H1 (cell line): Measurements from ENCODE around the gene PDE4B. TPM values are rescaled to one million over a fixed set of nuclear protein-coding genes. Genes with fewer than 3 reads are reported as not detected.

Experiments used
- CTCF ChIA-PET: fragments of 300-600 bp; sonication (Branson Sonifier 250); formaldehyde crosslinking; loops from one replicate; lab custom pipeline; 2021; ENCODE audit not compliant: partially characterized antibody; lab: Charles Lee
- POLR2A ChIA-PET: fragments of 300-600 bp; sonication (Branson Sonifier 250); formaldehyde crosslinking; loops from one replicate; lab custom pipeline; 2021; ENCODE audit warnings: inconsistent platforms; ENCODE audit not compliant: partially characterized antibody; lab: Charles Lee
- DNase-seq, 2 experiments: peaks; one replicate each; pipeline versions ENCODE4 v3.0.0 to v3.0.0-alpha.2; 2010 to 2022; ENCODE audit warnings: low spot score in 2 of 2, low read depth in 1 of 2, mixed read lengths in 1 of 2
- FAIRE-seq: peaks from 2 replicates; lab custom pipeline; 2011; peaks lifted over from hg19 to GRCh38; lab: Jason Lieb, UNC
- H2AFZ ChIP-seq: 2 replicates; pipeline ENCODE4 v1.8.1; 2012; ENCODE audit warnings: low read length, inconsistent platforms
- H2AK5ac ChIP-seq: 2 replicates; pipeline ENCODE4 v1.6.1; 2013; ENCODE audit warnings: low read depth, low read length
- H2BK120ac ChIP-seq: replicated peaks from 2 replicates; pipeline ENCODE3; 2013; ENCODE audit warnings: low read depth, low read length, inconsistent platforms
- H2BK12ac ChIP-seq: 2 replicates; pipeline ENCODE4 v1.6.1; 2013; ENCODE audit warnings: low read depth, low read length
- H2BK15ac ChIP-seq: 2 replicates; pipeline ENCODE4 v1.6.1; 2013; ENCODE audit warnings: low read length
- H2BK20ac ChIP-seq: 2 replicates; pipeline ENCODE4 v1.6.1; 2013; ENCODE audit warnings: low read length
- H2BK5ac ChIP-seq: 2 replicates; pipeline ENCODE4 v1.6.1; 2013; ENCODE audit warnings: low read depth, low read length
- H3K14ac ChIP-seq: 2 replicates; pipeline ENCODE4 v1.6.1; 2013; ENCODE audit warnings: inconsistent platforms; ENCODE audit not compliant: insufficient read length
- H3K18ac ChIP-seq: 2 replicates; pipeline ENCODE4 v1.6.1; 2013; ENCODE audit warnings: low read length; ENCODE audit errors: extremely low read depth
- H3K23ac ChIP-seq: 2 replicates; pipeline ENCODE4 v1.6.1; 2013; ENCODE audit warnings: inconsistent platforms; ENCODE audit not compliant: insufficient read length
- H3K23me2 ChIP-seq: 2 replicates; pipeline ENCODE4 v1.6.1; 2013; ENCODE audit warnings: low read depth, low read length
- H3K27ac ChIP-seq: 2 replicates; pipeline ENCODE4 v1.6.1; 2011; ENCODE audit warnings: low read depth, low read length, inconsistent platforms
- H3K27me3 ChIP-seq, 4 experiments: replicated peaks in 1 of 4; 1 replicate in 1 of 4; 2 replicates in 3 of 4; pipeline versions ENCODE4 v1.6.1 to v1.8.1; 2011 to 2013; ENCODE audit warnings: low read length in 3 of 4, mild to moderate bottlenecking in 3 of 4, inconsistent platforms in 2 of 4, mixed read lengths in 2 of 4, moderate library complexity in 1 of 4; ENCODE audit not compliant: control insufficient read depth in 3 of 4, insufficient read depth in 3 of 4; ENCODE audit errors: extremely low read depth in 1 of 4
- H3K36me3 ChIP-seq, 4 experiments: 2 replicates each; pipeline versions ENCODE4 v1.6.1 to v1.8.1; 2011 to 2013; ENCODE audit warnings: mild to moderate bottlenecking in 4 of 4, low read length in 3 of 4, moderate library complexity in 2 of 4, control low read depth in 1 of 4, inconsistent platforms in 1 of 4; ENCODE audit not compliant: insufficient read depth in 4 of 4, control insufficient read depth in 2 of 4
- H3K4ac ChIP-seq: replicated peaks from 2 replicates; pipeline ENCODE3; 2013; ENCODE audit warnings: low read length, low read depth, mixed read lengths, inconsistent platforms; ENCODE audit not compliant: insufficient read length
- H3K4me1 ChIP-seq, 4 experiments: replicated peaks in 1 of 4; 1 replicate in 1 of 4; 2 replicates in 3 of 4; pipeline versions ENCODE4 v1.6.1 to v1.8.1; 2011 to 2013; ENCODE audit warnings: low read length in 3 of 4, inconsistent platforms in 2 of 4, mixed read lengths in 1 of 4; ENCODE audit not compliant: insufficient read depth in 4 of 4, control insufficient read depth in 3 of 4
- H3K4me2 ChIP-seq, 2 experiments: 2 replicates each; pipeline versions ENCODE4 v1.6.1 to v1.8.1; 2011 to 2013; ENCODE audit warnings: low read depth in 2 of 2, low read length in 2 of 2, control low read depth in 1 of 2, inconsistent platforms in 1 of 2, mild to moderate bottlenecking in 1 of 2; ENCODE audit not compliant: insufficient read depth in 1 of 2
- H3K4me3 ChIP-seq, 4 experiments: fragments of 200-600, 300-600 bp in 1 of 4; sonication (generic), shearing (Covaris generic), sonication (Bioruptor Twin) in 1 of 4; 2 replicates each; pipeline versions ENCODE4 v1.5.1 to v1.8.1; 2011 to 2016; ENCODE audit warnings: low read length in 4 of 4, low read depth in 3 of 4, control low read depth in 2 of 4, inconsistent platforms in 2 of 4, mild to moderate bottlenecking in 2 of 4, mixed read lengths in 1 of 4, moderate library complexity in 1 of 4; ENCODE audit not compliant: insufficient read depth in 2 of 4; ENCODE audit errors: extremely low read depth in 1 of 4
- H3K56ac ChIP-seq: replicated peaks from 2 replicates; pipeline ENCODE3; 2013; ENCODE audit warnings: low read depth, mild to moderate bottlenecking, mixed read lengths, low read length, inconsistent platforms; ENCODE audit not compliant: insufficient read length
- H3K79me1 ChIP-seq: 2 replicates; pipeline ENCODE4 v1.6.1; 2013; ENCODE audit warnings: low read depth, low read length, control low read depth
- H3K79me2 ChIP-seq, 2 experiments: 2 replicates each; pipeline versions ENCODE4 v1.6.1 to v1.8.1; 2012 to 2013; ENCODE audit warnings: low read length in 2 of 2, mild to moderate bottlenecking in 2 of 2, inconsistent platforms in 1 of 2; ENCODE audit not compliant: insufficient read depth in 2 of 2, control insufficient read depth in 1 of 2
- H3K9ac ChIP-seq, 4 experiments: replicated peaks in 1 of 4; 1 replicate in 1 of 4; 2 replicates in 3 of 4; pipeline versions ENCODE4 v1.6.1 to v1.8.1; 2011 to 2013; ENCODE audit warnings: low read depth in 3 of 4, low read length in 3 of 4, control low read depth in 2 of 4, mild to moderate bottlenecking in 2 of 4, moderate library complexity in 2 of 4, inconsistent platforms in 1 of 4; ENCODE audit errors: extremely low read depth in 1 of 4
- H3K9me3 ChIP-seq, 2 experiments: 2 replicates each; pipeline versions ENCODE4 v1.6.1 to v1.8.1; 2012 to 2013; ENCODE audit warnings: mild to moderate bottlenecking in 2 of 2, moderate library complexity in 2 of 2, control low read depth in 1 of 2, inconsistent platforms in 1 of 2, low read depth in 1 of 2, low read length in 1 of 2, mixed read lengths in 1 of 2; ENCODE audit not compliant: insufficient read depth in 2 of 2
- H4K20me1 ChIP-seq, 2 experiments: replicated peaks in 1 of 2; 2 replicates each; pipeline versions ENCODE3 to v1.8.1; 2011 to 2013; ENCODE audit warnings: inconsistent platforms in 2 of 2, low read length in 2 of 2, mild to moderate bottlenecking in 1 of 2; ENCODE audit not compliant: insufficient read depth in 2 of 2, control insufficient read depth in 1 of 2
- H4K5ac ChIP-seq: 2 replicates; pipeline ENCODE4 v1.6.1; 2013; ENCODE audit warnings: low read length, low read depth, mixed read lengths, inconsistent platforms; ENCODE audit not compliant: insufficient read length
- H4K8ac ChIP-seq: 2 replicates; pipeline ENCODE4 v1.8.0; 2013; ENCODE audit warnings: mild to moderate bottlenecking, moderate library complexity, low read length, inconsistent platforms; ENCODE audit not compliant: insufficient read depth; ENCODE audit errors: extremely low read depth
- H4K91ac ChIP-seq: replicated peaks from 2 replicates; pipeline ENCODE3; 2013; ENCODE audit warnings: low read length, mixed read lengths, inconsistent platforms; ENCODE audit not compliant: insufficient read length
- BACH1 ChIP-seq: IDR thresholded peaks from 2 replicates; pipeline ENCODE4 v1.6.1; 2012; ENCODE audit warnings: low read length, improper control_type of control experiment
- CREB1 ChIP-seq: IDR thresholded peaks from 2 replicates; pipeline ENCODE4 v1.6.1; 2012; ENCODE audit warnings: inconsistent platforms
- KDM1A ChIP-seq: fragments of 200-600, 300-600 bp; sonication (generic); IDR thresholded peaks from 2 replicates; pipeline ENCODE4 v1.7.1; 2016; ENCODE audit warnings: mild to moderate bottlenecking, low read length, borderline replicate concordance
- KDM4A ChIP-seq: IDR thresholded peaks from one replicate; pipeline ENCODE4 v1.7.1; 2012; ENCODE audit warnings: low read depth, mild to moderate bottlenecking, moderate library complexity, low read length, inconsistent platforms; ENCODE audit not compliant: severe bottlenecking
- PHF8 ChIP-seq: fragments of 200-600 bp; sonication (generic); conservative IDR thresholded peaks from 2 replicates; pipeline ENCODE4 v1.7.1; 2012; ENCODE audit warnings: low read depth, mild to moderate bottlenecking, inconsistent platforms, low read length, moderate library complexity
- SIN3A ChIP-seq, 2 experiments: IDR thresholded peaks in 1 of 2; conservative IDR thresholded peaks in 1 of 2; 2 replicates each; pipeline ENCODE4 v1.6.1; 2011 to 2012; ENCODE audit warnings: low read length in 2 of 2, improper control_type of control experiment in 1 of 2, low read depth in 1 of 2, mild to moderate bottlenecking in 1 of 2
- SIRT6 ChIP-seq: IDR thresholded peaks from one replicate; pipeline ENCODE4 v1.7.1; 2012; ENCODE audit warnings: low read length, inconsistent platforms
- SP4 ChIP-seq: IDR thresholded peaks from 2 replicates; pipeline ENCODE4 v1.6.1; 2012; ENCODE audit warnings: low read length, inconsistent platforms
- SRF ChIP-seq: IDR thresholded peaks from 2 replicates; pipeline ENCODE4 v1.6.1; 2011; ENCODE audit warnings: mild to moderate bottlenecking, low read depth, low read length, moderate library complexity
- polyA plus RNA-seq, 7 experiments: library from polyadenylated mRNA; depleted of rRNA in 3 of 7; stranded (reverse) in 5 of 7; unstranded in 2 of 7; fragments of >200 nt in 5 of 7; fragments of 200-250 nt in 2 of 7; gene quantifications; 1 replicate in 5 of 7; 2 replicates in 1 of 7; 4 replicates in 1 of 7; pipeline versions ENCODE4 v1.2.1 to v1.2.3, GENCODE V29; 2011 to 2013; ENCODE audit warnings: missing spikeins in 2 of 7, mixed read lengths in 2 of 7
- total RNA-seq: library from RNA; stranded (reverse); fragmentation: NEBNext Ultra II Directional; extraction: Animal tissue kit (Norgen Biotek cat#: 25700); gene quantifications from 2 replicates; pipeline ENCODE4 v1.2.1, GENCODE V29; 2021

PDE4B gene
- total and polyA plus RNA-seq, 2 of the 8 experiments (the other 6 are each of a cell fraction or from before 2014, with no cell fraction given), result 5.0 to 15.1 TPM

GRCh38 chr1:66366634-66367033 is 573.9 kb downstream of the PDE4B start:
- no peak overlapping the region for H4K5ac ChIP-seq
- H3K18ac ChIP-seq, result no peak overlapping the region
- H2AFZ ChIP-seq, result no peak overlapping the region
- H3K14ac ChIP-seq, result no peak overlapping the region
- DNase-seq, result no peak
- POLR2A ChIA-PET, result interaction anchor here (0.8 kb wide), 1 partner anchor 10 kb away, joined by 3 read pairs; no protein-coding TSS in a partner anchor
- H2AK5ac ChIP-seq, result no peak overlapping the region
- no peak for FAIRE-seq
- no peak overlapping the region for H2BK20ac ChIP-seq
- H3K23me2 ChIP-seq, result no peaks in the 10 kb centered on the region
- H3K4me1 ChIP-seq, result no peaks in the 10 kb centered on the region
- no peak overlapping the region for H3K23ac ChIP-seq
- H3K27me3 ChIP-seq, result peaks cover 0 to 1% (median 0%) of the 10 kb centered on the region in 4 experiments; a peak in 1 of 7 replicates
- H3K4ac ChIP-seq, result no peak overlapping the region
- H2BK12ac ChIP-seq, result no peak overlapping the region
- no peak overlapping the region for H2BK15ac ChIP-seq
- TF ChIP-seq SRF (no peak), PHF8 (no peak), SP4 (no peak), SIRT6 (no peak), CREB1 (no peak), SIN3A (conservative IDR thresholded peaks at IDR 0.05 in 1 of 2, IDR thresholded peaks at IDR 0.05 in 1 of 2; ENCODE audit: low read depth in 1 of 2, low read length in 2 of 2) (no peak), BACH1 (no peak), KDM4A (no peak), KDM1A (no peak)
- H3K4me3 ChIP-seq, result no peak overlapping the region
- no peaks in the 10 kb centered on the region for H3K79me1 ChIP-seq
- H3K79me2 ChIP-seq, result no peaks in the 10 kb centered on the region
- H3K4me2 ChIP-seq, result no peak overlapping the region
- no peak overlapping the region for H3K56ac ChIP-seq
- H4K20me1 ChIP-seq, result no peaks in the 10 kb centered on the region
- no peak overlapping the region for H2BK120ac ChIP-seq
- H2BK5ac ChIP-seq, result no peak overlapping the region
- no peaks in the 10 kb centered on the region for H3K9me3 ChIP-seq
- H3K36me3 ChIP-seq, result peaks cover 8 to 65% (median 46%) of the 10 kb centered on the region in 4 experiments
- H3K9ac ChIP-seq, result no peak overlapping the region
- H3K27ac ChIP-seq, result no peak overlapping the region
- H4K8ac ChIP-seq, result no peak overlapping the region
- no peak overlapping the region for H4K91ac ChIP-seq
- CTCF ChIA-PET, result interaction anchor here (1.4 to 1.5 kb wide), 2 partner anchors 10 to 16 kb away, joined by 3 read pairs; no protein-coding TSS in a partner anchor
